NB4 (cell line): Measurements from ENCODE around the gene CPED1.

Experiments
- DNase-seq: peaks from one replicate; pipeline ENCODE4 v3.0.0; 2010; ENCODE audit warnings: low read depth
- H3K4me3 ChIP-seq: one replicate; pipeline ENCODE4 v1.5.1; 2011; ENCODE audit warnings: mild to moderate bottlenecking, low read depth, low read length, moderate library complexity
- MAX ChIP-seq: IDR thresholded peaks from 2 replicates; pipeline ENCODE4 v1.6.1; 2011; ENCODE audit warnings: low read depth, low read length
- MYC ChIP-seq: IDR thresholded peaks from 2 replicates; pipeline ENCODE4 v1.6.1; 2011; ENCODE audit warnings: low read depth, low read length
- POLR2A ChIP-seq: IDR thresholded peaks from 2 replicates; pipeline ENCODE4 v1.6.1; 2011; ENCODE audit warnings: mild to moderate bottlenecking; ENCODE audit not compliant: insufficient read length; ENCODE audit errors: extremely low read depth
- TF ChIP-seq, protein P1 (sequence below): IDR thresholded peaks from one replicate; pipeline ENCODE4 v1.5.1; 2012; ENCODE audit warnings: low read depth, low read length

CPED1 gene

GRCh38 chr7:121192834-121193233, 204.3 kb downstream of the CPED1 start:
- no peak for TF ChIP-seq MAX
- TF ChIP-seq, protein P1, sequence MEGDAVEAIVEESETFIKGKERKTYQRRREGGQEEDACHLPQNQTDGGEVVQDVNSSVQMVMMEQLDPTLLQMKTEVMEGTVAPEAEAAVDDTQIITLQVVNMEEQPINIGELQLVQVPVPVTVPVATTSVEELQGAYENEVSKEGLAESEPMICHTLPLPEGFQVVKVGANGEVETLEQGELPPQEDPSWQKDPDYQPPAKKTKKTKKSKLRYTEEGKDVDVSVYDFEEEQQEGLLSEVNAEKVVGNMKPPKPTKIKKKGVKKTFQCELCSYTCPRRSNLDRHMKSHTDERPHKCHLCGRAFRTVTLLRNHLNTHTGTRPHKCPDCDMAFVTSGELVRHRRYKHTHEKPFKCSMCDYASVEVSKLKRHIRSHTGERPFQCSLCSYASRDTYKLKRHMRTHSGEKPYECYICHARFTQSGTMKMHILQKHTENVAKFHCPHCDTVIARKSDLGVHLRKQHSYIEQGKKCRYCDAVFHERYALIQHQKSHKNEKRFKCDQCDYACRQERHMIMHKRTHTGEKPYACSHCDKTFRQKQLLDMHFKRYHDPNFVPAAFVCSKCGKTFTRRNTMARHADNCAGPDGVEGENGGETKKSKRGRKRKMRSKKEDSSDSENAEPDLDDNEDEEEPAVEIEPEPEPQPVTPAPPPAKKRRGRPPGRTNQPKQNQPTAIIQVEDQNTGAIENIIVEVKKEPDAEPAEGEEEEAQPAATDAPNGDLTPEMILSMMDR = no peak
- no peak for TF ChIP-seq POLR2A
- no peak for TF ChIP-seq MYC
- H3K4me3 ChIP-seq = no peak overlapping the region
- no peak for DNase-seq

DNA sequence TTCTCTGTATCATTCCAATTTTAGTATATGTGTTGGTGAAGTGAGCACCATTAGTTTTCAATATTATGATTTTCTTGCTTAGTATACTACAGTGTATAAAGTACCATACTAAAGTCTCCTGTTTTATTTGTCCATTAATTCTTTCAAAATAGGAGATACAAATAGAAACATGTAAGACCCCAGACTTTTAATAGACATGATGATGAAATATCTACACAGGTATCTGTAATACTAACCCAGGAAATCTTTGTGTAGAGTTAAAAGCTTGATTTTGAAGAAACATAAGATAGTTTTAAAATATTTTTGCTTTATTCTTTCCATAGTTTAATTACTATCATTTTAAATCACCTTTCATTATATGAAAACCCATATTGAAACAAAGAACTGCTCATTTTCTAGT, 206.5 kb downstream of the CPED1 start:
- H3K4me3 ChIP-seq = no peak overlapping the region
- TF ChIP-seq POLR2A (no peak), MYC (no peak), MAX (no peak)
- TF ChIP-seq, protein P1 = no peak
- no peak for DNase-seq

DNA sequence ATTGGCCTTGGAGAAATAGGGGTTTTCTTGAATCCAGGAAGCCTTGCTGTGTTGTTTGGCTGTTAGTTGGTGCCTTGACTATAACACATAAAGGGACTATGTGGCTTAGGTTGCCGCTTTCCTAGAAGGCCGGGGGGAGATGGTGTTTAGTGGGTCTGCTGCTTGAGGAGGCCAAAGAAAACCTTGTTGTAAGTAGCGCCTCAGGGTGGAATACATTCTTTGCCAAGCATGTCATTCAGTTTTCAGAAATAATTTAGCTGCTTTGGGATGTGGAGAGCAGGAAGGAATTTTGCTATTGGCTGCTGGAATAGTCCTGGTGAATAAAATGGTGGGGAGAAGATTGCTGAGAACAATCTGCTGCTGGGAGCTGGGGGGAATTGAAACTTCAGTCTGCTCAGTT, 207.4 kb downstream of the CPED1 start:
- H3K4me3 ChIP-seq = no peak overlapping the region
- DNase-seq = no peak
- TF ChIP-seq MYC = no peak
- TF ChIP-seq POLR2A = no peak
- TF ChIP-seq, protein P1 = no peak
- no peak for TF ChIP-seq MAX

- TF ChIP-seq, protein P1 = no peak
- TF ChIP-seq MAX (no peak), POLR2A (no peak), MYC (no peak)
- DNase-seq = no peak
These were observed 207.8 kb downstream of the CPED1 start for GRCh38 chr7:121196286-121196685.

DNA sequence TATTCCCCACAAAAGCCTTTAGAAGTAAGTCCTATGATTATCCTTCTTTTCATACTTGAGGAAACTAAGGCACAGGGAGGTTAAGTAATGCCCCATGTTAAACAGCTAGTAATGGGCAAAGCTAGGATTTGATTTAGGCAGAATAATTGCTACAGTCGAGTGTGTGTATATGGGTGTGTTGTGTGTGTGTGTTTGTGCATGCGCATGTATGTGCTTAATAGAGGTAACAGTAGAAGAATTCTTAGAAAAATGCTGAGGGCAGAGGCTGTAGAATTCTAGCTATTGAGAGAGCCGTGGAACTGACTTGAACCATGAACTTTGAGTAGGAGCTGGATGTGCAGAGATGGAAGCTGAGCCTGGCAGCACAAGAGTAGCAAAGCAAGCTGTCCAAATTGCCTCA, 208.9 kb downstream of the CPED1 start:
- TF ChIP-seq MYC = no peak
- no peak for TF ChIP-seq MAX
- TF ChIP-seq POLR2A = no peak
- TF ChIP-seq, protein P1 = no peak
- no peak overlapping the region for H3K4me3 ChIP-seq
- DNase-seq = no peak

More at GRCh38 chr7:121196286-121196685, 207.8 kb downstream of the CPED1 start:
- H3K4me3 ChIP-seq = no peak overlapping the region

DNA sequence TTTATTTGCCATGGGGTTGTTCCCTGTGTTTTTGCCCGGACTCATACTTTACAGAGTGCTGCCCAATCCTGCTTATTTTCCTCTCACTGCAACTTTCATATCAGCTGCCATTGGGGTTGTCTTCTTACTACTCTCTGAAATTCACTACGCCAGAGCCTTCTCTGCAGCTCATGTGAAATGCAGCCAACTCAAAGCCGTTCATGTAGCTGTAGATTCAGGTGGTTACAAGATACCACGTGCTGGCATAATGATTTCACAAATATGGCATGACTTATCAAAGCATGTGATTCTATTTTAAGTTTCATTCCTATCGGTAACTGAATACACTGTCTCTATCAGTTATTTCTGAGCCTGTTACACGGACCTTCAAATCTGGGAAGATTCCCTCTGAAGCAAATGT, 210.0 kb downstream of the CPED1 start:
- TF ChIP-seq MAX = no peak
- TF ChIP-seq POLR2A = no peak
- TF ChIP-seq MYC = no peak
- TF ChIP-seq, protein P1 = no peak

More for the DNA sequence above, 210.0 kb downstream of the CPED1 start:
- DNase-seq = no peak
- no peak overlapping the region for H3K4me3 ChIP-seq
